PC-9 (cell line): Measurements from ENCODE around the gene CCDC88C. TPM values are rescaled to one million over a fixed set of nuclear protein-coding genes. Genes with fewer than 3 reads are reported as not detected.

ENCODE experiments used
- BruUV-seq: library from RNA; stranded (reverse); fragments of 400-500 nt; replicated peaks from 2 replicates; lab custom pipeline; 2021; lab: Mats Ljungman, UMichigan
- CTCF ChIA-PET: fragments of 300-600 bp; sonication (Branson Sonifier 250); formaldehyde crosslinking; loops from one replicate; lab custom pipeline; 2022; ENCODE audit warnings: antibody characterized with exemption; lab: Charles Lee
- POLR2A ChIA-PET: fragments of 300-600 bp; sonication (Branson Sonifier 250); formaldehyde crosslinking; loops from one replicate; lab custom pipeline; 2022; ENCODE audit warnings: antibody characterized with exemption; ENCODE audit not compliant: unreplicated experiment; lab: Charles Lee
- DNase-seq, 2 experiments: peaks; one replicate each; pipeline versions ENCODE4 v3.0.0 to v3.0.0-alpha.2; 2015 to 2022; ENCODE audit warnings: mixed read lengths in 1 of 2
- H2AFZ ChIP-seq: fragments of 200-600 bp; sonication (generic); 2 replicates; pipeline ENCODE4 v1.8.1; 2017; ENCODE audit warnings: antibody characterized with exemption
- H3F3A ChIP-seq: fragments of 200-600 bp; sonication (generic); 2 replicates; pipeline ENCODE4 v1.8.1; 2017; ENCODE audit warnings: antibody characterized with exemption, mild to moderate bottlenecking, low read depth; ENCODE audit not compliant: insufficient read depth
- H3K27ac ChIP-seq: fragments of 200-600 bp; sonication (generic); 2 replicates; pipeline ENCODE4 v1.6.1; 2016; ENCODE audit warnings: mixed run types
- H3K27me3 ChIP-seq: fragments of 200-600 bp; sonication (generic); 2 replicates; pipeline ENCODE4 v1.6.1; 2016; ENCODE audit warnings: low read depth, mixed run types; ENCODE audit not compliant: insufficient read depth
- H3K36me3 ChIP-seq: fragments of 200-600 bp; sonication (generic); 2 replicates; pipeline ENCODE4 v1.6.1; 2016; ENCODE audit warnings: low read depth, mixed run types
- H3K4me1 ChIP-seq: fragments of 200-600 bp; sonication (generic); replicated peaks from 2 replicates; pipeline ENCODE4 v1.6.1; 2016; ENCODE audit warnings: mixed run types; ENCODE audit not compliant: insufficient read depth
- H3K4me2 ChIP-seq: fragments of 200-600 bp; sonication (generic); 2 replicates; pipeline ENCODE4 v1.6.1; 2017; ENCODE audit warnings: mixed run types
- H3K4me3 ChIP-seq: fragments of 200-600 bp; sonication (generic); 2 replicates; pipeline ENCODE4 v1.6.1; 2016; ENCODE audit warnings: mixed run types
- H3K79me2 ChIP-seq: fragments of 200-600 bp; sonication (generic); 2 replicates; pipeline ENCODE4 v1.6.1; 2017; ENCODE audit warnings: low read depth, mixed run types
- H3K9me2 ChIP-seq: fragments of 200-600 bp; sonication (generic); 2 replicates; pipeline ENCODE4 v1.8.1; 2017; ENCODE audit warnings: mild to moderate bottlenecking; ENCODE audit not compliant: insufficient read depth
- H3K9me3 ChIP-seq: fragments of 200-600 bp; sonication (generic); 2 replicates; pipeline ENCODE4 v1.8.1; 2016; ENCODE audit warnings: low read depth; ENCODE audit not compliant: insufficient read depth
- H4K20me1 ChIP-seq: fragments of 200-600 bp; sonication (generic); 2 replicates; pipeline ENCODE4 v1.8.1; 2017; ENCODE audit not compliant: insufficient read depth
- EZH2 ChIP-seq: fragments of 200-600 bp; sonication (generic); IDR thresholded peaks from 2 replicates; pipeline ENCODE4 v1.8.0; 2017; ENCODE audit warnings: antibody characterized with exemption, low read depth
- intact Hi-C: fragments of 100-400 bp; cut with micrococcal nuclease; formaldehyde crosslinking; loops from one replicate; pipeline ENCODE4 v1.10.0; 2022; ENCODE audit not compliant: unreplicated experiment
- total RNA-seq: library from RNA; stranded (reverse); gene quantifications from 2 replicates; pipeline ENCODE4 v1.2.3, GENCODE V29; 2021
- TF ChIP-seq, protein P1 (sequence below): fragments of 200-600 bp; sonication (generic); conservative IDR thresholded peaks from 2 replicates; pipeline ENCODE4 v1.6.1; 2017; ENCODE audit warnings: mixed run types, antibody characterized with exemption, mild to moderate bottlenecking, moderate library complexity

CCDC88C gene
- total RNA-seq, 1 experiment from 2014 or later, result 7.4 TPM

DNA sequence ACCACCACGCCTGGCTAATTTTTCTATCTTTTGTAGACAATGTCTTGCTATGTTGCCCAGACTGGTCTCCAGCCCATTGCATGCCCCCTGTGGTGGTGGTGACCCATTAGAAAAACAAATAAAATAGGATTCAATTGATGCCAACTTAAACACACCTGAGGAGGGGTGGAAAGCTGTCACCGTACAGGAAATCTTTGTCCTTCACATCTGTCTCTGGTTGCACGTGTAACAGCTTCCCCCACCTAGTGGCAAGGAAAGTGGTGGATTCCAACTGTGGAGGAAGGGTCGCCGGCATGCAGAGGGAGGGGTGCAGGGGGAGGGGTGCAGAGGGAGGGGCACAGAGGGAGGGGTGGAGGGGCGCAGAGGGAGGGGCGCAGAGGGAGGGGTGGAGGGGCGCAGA is 147.0 kb downstream of the CCDC88C start:
- Histone ChIP-seq H3K9me3 (no peaks in the 10 kb centered on the region), H3K4me1 (no peaks in the 10 kb centered on the region), H3K27ac (no peak overlapping the region), H3F3A (no peaks in the 10 kb centered on the region), H3K4me2 (no peak overlapping the region), H3K36me3 (no peaks in the 10 kb centered on the region), H3K4me3 (no peak overlapping the region), H3K9me2 (no peaks in the 10 kb centered on the region), H4K20me1 (no peaks in the 10 kb centered on the region), H3K27me3 (no peaks in the 10 kb centered on the region), H2AFZ (no peak overlapping the region), H3K79me2 (no peaks in the 10 kb centered on the region)
- CTCF ChIA-PET, result no interaction called here
- no TSS peak for BruUV-seq
- TF ChIP-seq, protein P1, sequence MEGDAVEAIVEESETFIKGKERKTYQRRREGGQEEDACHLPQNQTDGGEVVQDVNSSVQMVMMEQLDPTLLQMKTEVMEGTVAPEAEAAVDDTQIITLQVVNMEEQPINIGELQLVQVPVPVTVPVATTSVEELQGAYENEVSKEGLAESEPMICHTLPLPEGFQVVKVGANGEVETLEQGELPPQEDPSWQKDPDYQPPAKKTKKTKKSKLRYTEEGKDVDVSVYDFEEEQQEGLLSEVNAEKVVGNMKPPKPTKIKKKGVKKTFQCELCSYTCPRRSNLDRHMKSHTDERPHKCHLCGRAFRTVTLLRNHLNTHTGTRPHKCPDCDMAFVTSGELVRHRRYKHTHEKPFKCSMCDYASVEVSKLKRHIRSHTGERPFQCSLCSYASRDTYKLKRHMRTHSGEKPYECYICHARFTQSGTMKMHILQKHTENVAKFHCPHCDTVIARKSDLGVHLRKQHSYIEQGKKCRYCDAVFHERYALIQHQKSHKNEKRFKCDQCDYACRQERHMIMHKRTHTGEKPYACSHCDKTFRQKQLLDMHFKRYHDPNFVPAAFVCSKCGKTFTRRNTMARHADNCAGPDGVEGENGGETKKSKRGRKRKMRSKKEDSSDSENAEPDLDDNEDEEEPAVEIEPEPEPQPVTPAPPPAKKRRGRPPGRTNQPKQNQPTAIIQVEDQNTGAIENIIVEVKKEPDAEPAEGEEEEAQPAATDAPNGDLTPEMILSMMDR, result no peak
- TF ChIP-seq EZH2, result no peak
- POLR2A ChIA-PET, result no interaction called here
- intact Hi-C loops, result no loop called here
- DNase-seq, result no peak

DNA sequence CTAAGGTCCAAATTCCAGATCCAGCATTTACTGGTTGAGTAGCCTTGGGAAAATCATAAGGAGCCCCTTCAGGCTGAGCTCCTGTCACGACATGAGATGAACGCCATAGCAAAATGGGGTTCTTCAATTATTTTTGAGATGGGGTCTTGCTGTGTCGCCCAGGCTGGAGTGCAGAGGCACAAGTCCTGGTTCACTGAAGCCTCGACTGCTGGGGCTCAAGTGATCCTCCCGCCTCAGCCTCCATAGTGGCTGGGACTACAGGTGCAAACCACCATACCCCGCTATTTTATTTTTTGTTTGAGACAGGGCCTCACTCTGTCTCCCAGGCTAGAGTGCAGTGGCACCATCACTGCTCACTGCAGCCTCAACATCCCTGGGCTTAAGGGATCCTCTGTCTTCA is 147.4 kb downstream of the CCDC88C start:
- no peak for DNase-seq
- no peaks in the 10 kb centered on the region for H3K9me3 ChIP-seq
- no peaks in the 10 kb centered on the region for H4K20me1 ChIP-seq
- POLR2A ChIA-PET, result no interaction called here
- H2AFZ ChIP-seq, result no peak overlapping the region
- no TSS peak for BruUV-seq
- intact Hi-C loops, result no loop called here
- no peak overlapping the region for H3K27ac ChIP-seq
- H3K4me2 ChIP-seq, result no peak overlapping the region
- no peak for TF ChIP-seq EZH2
- TF ChIP-seq, protein P1, result no peak
- no peaks in the 10 kb centered on the region for H3K79me2 ChIP-seq
- no peaks in the 10 kb centered on the region for H3K36me3 ChIP-seq
- no peak overlapping the region for H3K4me3 ChIP-seq
- no peaks in the 10 kb centered on the region for H3F3A ChIP-seq
- no peaks in the 10 kb centered on the region for H3K27me3 ChIP-seq
- H3K9me2 ChIP-seq, result no peaks in the 10 kb centered on the region
- CTCF ChIA-PET, result no interaction called here
- H3K4me1 ChIP-seq, result no peaks in the 10 kb centered on the region

DNA sequence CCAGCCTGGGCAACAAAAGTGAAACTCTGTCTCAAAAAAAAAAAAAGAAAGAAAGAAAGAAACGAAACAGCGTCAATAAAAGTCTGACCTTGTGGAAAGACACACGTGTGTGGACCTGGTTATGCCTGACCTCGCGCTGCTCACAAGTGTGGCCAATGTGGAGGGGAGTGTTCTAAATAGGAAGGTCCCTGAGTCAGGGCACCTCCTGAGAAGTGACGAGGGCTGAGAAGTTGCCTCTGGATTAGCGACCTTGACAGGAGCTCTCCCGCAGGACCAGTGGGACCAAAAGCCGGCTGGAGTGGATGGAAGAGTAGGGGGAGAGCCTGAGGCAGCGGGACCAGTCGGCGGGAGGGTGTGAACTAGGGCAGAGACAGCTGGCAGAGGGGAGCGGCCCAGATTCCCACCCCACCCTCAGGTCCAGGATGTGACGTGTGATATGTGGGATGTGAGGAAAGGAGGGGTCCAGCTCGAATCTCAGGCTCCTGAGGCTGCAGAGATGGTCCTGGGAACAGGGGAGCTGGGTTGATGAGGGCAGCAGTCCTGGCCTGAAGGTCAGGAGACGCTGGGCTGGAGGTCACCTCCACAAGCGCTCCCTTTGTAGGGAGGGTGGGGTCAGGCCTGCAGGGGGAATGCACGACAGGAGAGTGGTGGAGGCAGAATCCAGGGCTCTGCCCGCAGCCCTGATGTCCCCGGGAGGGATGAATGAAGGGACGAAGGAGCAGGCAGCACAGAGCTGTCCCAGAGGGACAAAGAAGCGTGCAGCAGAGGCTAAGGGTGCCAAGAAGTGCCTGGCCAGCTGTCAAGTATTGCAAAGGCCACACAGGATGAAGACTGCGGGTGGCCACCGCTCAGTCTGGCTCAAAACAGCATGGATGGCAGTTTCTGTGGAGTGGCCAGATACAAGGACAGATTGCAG is 148.3 kb downstream of the CCDC88C start:
- Histone ChIP-seq H3K27ac (no peak overlapping the region), H4K20me1 (no peaks in the 10 kb centered on the region), H3K79me2 (no peaks in the 10 kb centered on the region), H2AFZ (no peak overlapping the region), H3K4me3 (no peak overlapping the region), H3K27me3 (no peaks in the 10 kb centered on the region), H3K4me1 (no peaks in the 10 kb centered on the region), H3K36me3 (no peaks in the 10 kb centered on the region), H3K9me3 (no peaks in the 10 kb centered on the region), H3K4me2 (no peak overlapping the region), H3F3A (no peaks in the 10 kb centered on the region), H3K9me2 (no peaks in the 10 kb centered on the region)
- TF ChIP-seq, protein P1, result no peak
- no peak for TF ChIP-seq EZH2
- BruUV-seq, result no TSS peak
- CTCF ChIA-PET, result no interaction called here
- DNase-seq, result no peak
- intact Hi-C loops, result no loop called here
- POLR2A ChIA-PET, result no interaction called here
